Measurements from ENCODE around the gene PAWR.
"Not testable (repeated sequence)": the region's sequence is repeated elsewhere in the genome, so short reads cannot be mapped to it uniquely, and the experiment has no call there.

The PAWR gene

GRCh38 chr12:79687711-79688260, 3.0 kb downstream of the PAWR start:
- peak overlapping the region; percentile 87 for H3K4me3 ChIP-seq (ENCODE audit: low read depth, low read length)
- TF ChIP-seq CTCF (IDR thresholded peaks at IDR 0.05; ENCODE audit: control insufficient read depth, extremely low read depth, insufficient read depth): no peak
- DNase-seq (ENCODE audit: low read depth): no peak

- DNase-seq (ENCODE audit: low read depth): no peak
- H3K4me3 ChIP-seq (ENCODE audit: low read depth, low read length): no peak overlapping the region
- TF ChIP-seq CTCF (IDR thresholded peaks at IDR 0.05; ENCODE audit: control insufficient read depth, extremely low read depth, insufficient read depth): no peak
Observed at GRCh38 chr12:79686171-79686570, 4.6 kb downstream of the PAWR start.

GRCh38 chr12:79685068-79685467, 5.7 kb downstream of the PAWR start:
- DNase-seq (ENCODE audit: low read depth): peak; percentile 69
- H3K4me3 ChIP-seq (ENCODE audit: low read depth, low read length): no peak overlapping the region
- TF ChIP-seq CTCF (IDR thresholded peaks at IDR 0.05; ENCODE audit: control insufficient read depth, extremely low read depth, insufficient read depth): no peak

GRCh38 chr12:79684338-79684737, 6.4 kb downstream of the PAWR start:
- H3K4me3 ChIP-seq (ENCODE audit: low read depth, low read length); DNase-seq (ENCODE audit: low read depth): not testable (repeated sequence)

GRCh38 chr12:79682593-79682992, 8.2 kb downstream of the PAWR start:
- no peak for TF ChIP-seq CTCF (IDR thresholded peaks at IDR 0.05; ENCODE audit: control insufficient read depth, extremely low read depth, insufficient read depth)
- DNase-seq (ENCODE audit: low read depth): no peak
- H3K4me3 ChIP-seq (ENCODE audit: low read depth, low read length): no peak overlapping the region

- no peak for TF ChIP-seq CTCF (IDR thresholded peaks at IDR 0.05; ENCODE audit: control insufficient read depth, extremely low read depth, insufficient read depth)
- no peak for DNase-seq (ENCODE audit: low read depth)
- no peak overlapping the region for H3K4me3 ChIP-seq (ENCODE audit: low read depth, low read length)
Observed at GRCh38 chr12:79681008-79681590, 9.7 kb downstream of the PAWR start.

- H3K4me3 ChIP-seq (ENCODE audit: low read depth, low read length): no peak overlapping the region
- DNase-seq (ENCODE audit: low read depth): no peak
- TF ChIP-seq CTCF (IDR thresholded peaks at IDR 0.05; ENCODE audit: control insufficient read depth, extremely low read depth, insufficient read depth): no peak
Observed at GRCh38 chr12:79680051-79680450, 10.7 kb downstream of the PAWR start.

Data from LNCaP clone FGC (cell line).